NCI-H1092 treated with DMSO at 0.1 percent for 48 hours (cell line): Measurements from ENCODE around the gene UBE2V1.
"Not testable (repeated sequence)": the region's sequence is repeated elsewhere in the genome, so short reads cannot be mapped to it uniquely, and the experiment has no call there.

Experiments used
- DNase-seq: peaks from one replicate; lab custom pipeline; 2025; lab: John Stamatoyannopoulos, UW

UBE2V1 gene

DNA sequence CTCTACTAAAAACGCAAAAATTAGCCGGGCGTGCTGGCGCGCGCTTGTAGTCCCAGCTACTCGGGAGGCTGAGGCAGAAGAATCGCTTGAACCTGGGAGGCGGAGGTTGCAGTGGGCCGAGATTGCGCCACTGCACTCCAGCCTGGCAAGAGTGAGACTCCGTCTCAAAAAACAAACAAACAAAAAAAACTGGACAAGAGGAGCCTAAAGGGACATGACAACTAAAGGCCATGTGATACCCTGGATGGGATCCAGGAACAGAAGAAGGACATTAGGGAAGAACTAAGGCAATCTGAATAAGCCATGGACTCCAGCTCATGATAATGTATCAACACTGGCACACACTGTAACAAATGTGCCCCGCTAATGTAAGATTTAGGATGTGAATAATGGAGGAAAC, 24.8 kb upstream of the UBE2V1 start:
- not testable (repeated sequence) for DNase-seq

DNA sequence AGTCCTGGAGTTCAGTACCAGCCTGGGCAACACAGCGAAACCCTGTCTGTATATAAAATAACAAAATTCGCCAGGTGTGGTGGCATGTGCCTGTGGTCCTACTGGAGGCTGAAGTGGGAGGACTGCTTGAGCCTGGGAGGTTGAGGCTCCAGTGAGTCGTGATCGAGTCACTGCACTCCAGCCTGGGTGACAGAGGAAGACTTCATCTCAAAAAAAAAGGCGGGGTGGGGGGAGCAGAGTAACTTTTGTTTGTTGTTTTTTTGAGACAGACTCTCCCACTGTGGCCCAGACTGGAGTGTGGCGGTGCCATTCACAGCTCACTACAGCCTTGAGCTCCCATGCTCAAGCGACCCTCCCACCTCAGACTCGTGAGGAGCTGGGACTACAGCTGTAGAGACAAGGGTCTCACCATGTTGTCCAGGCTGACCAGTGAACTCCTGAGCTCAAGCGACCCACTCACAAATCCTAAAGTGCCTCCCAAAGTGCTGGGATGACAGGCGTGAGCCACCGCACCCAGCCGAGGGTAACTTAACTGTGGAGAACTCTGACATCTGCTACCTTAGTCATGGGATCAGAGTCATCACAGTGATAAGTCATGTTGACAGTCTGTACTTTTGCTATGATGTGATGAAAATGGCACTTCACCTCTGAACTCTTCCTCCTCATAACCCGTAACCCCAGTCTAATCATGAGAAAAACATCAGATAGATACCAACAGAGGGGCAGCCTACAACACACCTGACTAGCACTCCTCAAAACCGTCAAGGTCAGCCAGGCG, 24.1 kb upstream of the UBE2V1 start:
- DNase-seq = no peak

DNA sequence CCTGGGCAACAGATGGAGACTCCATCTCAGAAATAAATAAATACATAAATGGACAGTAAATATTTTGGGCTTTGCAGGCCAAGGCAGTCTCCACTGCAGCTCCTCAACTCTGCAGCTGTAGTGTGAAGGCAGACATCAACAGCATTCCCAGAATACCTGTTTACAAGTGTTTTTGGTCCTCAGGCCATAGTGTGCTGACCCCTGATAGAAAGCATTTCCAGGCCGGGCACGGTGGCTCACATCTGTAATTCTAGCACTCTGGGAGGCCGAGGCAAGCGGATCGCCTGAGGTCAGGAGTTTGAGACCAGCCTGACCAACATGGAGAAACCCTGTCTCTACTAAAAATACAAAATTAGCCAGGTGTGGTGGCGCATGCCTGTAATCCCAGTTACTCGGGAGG, 22.2 kb upstream of the UBE2V1 start:
- not testable (repeated sequence) for DNase-seq

DNA sequence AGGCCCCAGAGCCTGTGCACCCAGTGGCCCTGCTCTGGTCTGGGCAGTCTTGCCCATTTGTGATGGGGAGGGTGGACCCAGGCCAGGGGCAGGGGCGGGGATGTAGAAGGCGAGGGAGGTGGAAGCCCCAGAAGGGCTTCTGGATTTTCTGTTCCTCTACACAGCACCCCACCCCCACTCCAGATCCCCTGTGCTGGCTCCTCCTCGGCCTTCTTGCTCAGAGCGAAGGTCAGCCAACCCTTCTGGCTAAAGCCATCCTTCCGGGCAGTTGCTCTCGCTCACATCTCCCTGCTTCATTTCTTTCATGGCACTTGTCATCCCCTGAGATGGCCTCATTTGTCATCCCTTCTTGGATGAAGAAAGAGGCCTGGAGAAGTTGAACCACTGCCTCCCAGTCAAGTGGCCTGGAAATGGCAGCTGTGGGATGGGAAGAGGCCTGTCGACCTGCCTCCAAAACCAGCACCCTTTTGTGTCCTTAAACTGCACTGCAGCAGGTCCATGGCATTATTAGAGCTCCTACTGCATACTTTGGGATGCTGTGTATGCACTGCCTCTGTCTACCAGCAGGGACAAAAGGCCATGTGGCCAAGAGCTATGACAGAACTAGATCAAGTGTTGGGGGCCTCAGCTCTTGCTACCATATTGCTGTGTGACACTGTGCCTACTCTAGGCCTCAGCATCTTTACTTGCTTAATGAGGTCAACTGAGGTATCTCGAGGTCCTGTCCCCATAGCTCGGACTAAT, 20.7 kb upstream of the UBE2V1 start:
- DNase-seq = no peak

DNA sequence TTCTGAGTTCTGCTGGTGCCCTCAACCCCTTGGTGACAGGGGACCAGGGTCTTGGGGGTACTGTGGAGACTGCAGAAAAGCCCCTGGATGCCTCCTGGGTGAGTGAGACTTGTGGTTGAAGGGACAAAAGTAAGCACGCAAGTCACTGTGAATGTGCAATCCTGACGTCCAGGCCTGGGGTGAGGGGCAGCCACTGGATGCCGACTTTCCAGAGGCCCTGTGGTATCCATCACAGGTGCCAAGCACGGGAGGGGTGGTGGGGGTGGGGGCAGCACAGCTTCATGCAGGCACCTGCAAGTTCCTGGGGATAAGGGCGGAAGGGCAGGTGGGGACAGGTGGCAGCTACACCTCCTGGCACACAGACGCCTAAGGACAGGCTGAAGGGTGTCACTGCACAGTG, 20.1 kb upstream of the UBE2V1 start:
- no peak for DNase-seq

DNA sequence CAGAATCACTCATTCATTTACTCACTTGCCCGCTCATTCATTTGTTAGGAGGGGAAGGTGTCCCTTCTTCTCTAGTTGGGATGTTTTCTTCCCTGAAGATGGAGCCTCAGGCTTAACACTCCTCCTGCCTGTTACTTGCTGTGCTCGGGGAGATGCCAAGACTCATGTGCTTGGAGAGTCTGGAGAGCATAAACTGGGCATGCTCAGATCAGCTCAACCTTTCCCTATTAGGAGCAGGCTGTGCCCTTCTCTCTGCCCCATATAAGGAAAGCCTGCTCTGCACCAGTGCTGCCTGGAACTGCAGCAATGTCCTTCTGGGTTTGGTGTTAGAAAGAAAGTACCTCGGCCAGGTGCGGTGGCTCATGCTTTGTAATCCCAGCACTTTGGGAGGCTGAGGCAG, 18.0 kb upstream of the UBE2V1 start:
- no peak for DNase-seq

DNA sequence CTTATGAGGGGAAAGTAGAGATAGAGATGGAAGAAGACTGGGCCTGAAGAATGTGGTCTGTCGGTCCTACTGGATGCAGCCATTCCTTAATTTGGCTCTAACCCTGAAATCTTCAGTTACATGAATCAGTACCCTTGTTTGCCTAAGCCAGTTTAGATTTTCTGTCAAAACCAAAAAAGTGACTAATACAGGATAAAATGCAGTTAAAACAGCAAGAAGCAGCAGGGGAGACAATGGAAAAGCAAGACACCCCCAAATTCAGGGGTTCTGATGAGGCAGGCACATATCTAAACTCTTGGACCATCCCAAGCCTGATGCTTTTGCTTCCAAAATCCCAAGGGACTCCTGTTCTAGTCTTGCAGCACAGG, 17.4 kb upstream of the UBE2V1 start:
- no peak for DNase-seq

DNA sequence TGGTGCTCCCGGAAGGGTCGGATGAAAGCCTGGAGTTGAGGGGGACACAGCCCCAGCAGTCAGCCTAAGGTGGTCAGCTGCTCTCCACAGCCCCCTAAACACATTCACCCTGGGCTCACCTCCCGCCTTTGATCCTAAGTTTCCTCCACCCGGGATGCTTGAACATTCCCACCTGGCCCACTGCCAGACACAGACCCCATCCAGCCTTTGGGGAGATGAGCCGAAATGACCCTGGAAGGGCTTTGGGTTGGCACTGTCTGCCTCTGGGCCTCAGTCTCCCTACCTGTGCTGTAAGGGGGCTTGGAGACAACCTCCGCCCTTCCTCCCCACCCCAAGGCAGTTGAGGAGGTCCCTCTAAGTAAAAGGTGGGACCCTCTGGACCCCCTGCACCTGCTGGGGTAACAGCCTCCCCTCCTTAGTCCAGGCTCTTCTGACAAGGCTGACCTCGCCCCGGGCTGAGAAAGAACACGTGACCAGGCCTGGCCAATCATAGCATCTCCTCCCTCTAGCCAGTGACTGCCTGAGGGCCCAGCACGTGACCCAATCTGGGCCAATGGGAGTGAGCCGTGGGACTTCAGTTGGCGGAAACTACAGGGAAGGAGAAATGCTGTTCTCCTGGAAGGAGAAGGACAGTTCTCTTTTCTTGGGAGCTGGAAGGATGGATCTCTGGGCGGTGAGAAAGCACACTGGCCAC, 16.9 kb upstream of the UBE2V1 start:
- no peak for DNase-seq

DNA sequence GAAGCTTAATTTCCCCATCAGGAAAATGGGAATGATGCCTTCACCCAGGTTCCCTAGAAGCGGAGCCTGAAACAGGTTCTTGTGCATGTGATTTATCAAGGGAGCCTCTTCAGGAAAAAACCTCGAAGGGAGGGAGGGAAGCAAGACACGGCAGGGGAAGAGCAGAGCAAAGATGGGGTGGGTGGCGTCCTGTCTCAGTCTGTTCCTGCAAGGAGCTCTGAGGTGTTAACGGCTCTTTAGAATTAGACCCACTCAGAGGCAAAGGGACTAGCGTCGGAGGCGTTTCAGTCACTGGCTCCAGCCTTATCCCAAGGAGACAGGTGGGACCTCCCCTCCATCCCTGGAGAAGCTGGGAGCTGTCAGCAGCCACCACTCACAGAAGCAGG, 15.6 kb upstream of the UBE2V1 start:
- DNase-seq = no peak

DNA sequence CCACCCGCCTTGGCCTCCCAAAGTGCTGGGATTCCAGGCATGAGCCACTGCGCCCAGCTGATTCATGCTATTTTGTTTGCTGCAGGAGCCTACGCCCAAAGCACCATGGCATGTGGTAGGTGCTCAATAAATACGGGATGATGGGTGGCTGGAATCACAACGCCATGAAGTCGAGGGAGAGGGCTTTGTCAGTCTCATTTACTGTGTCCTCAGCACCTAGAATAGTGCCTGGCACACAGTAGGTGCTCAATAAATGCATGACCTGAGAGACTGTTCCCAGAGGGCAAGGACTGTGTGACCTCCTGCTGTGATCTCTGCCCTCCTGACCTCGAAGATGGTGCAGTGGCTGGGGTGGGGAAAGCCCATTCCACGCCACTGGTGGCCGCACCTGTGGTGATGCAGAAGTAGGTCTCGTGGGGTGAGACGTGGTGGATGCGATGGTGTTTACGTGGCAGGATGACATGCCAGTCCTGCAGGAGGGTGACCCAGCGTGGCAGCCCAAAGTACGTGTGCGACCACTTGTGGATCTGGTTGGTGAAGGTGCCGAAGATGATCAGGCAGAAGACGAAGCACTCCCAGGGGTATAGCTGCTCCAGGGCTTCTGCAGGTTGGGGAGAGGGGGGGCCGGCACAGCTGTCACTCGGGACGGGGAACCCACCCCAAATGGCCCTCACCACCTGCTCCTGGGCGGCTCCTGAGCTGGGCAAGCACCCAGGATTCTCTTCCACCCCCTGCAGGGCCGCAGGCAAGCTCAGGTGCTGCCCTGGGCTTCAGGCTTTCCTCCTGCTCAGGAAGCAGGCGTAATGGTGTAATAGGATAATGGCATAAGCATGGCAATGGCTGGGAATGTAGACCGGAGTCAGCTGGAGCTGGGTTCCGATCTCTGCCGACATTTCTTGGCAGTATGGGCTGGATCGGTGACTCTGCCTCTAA, 14.9 kb upstream of the UBE2V1 start:
- no peak for DNase-seq

DNA sequence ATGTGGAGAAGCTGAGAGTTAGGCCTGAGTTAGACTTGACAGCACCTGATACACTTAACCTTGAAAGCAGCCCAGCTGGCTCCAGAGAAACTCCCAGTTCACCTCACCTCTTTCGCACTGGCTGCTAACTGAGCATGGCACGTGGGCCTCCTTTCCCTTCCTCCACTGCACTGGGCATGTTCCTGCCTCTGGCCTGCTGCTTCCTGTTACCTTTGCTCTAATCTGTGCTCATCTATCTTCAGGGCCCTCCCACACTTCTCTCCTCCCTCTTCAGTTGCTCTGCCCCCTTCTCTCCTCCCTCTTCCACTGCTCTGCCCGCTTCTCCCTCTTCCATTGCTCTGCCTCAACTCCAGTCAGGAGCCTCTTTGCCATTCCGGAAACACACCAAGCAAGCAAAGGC, 13.7 kb upstream of the UBE2V1 start:
- DNase-seq = no peak

DNA sequence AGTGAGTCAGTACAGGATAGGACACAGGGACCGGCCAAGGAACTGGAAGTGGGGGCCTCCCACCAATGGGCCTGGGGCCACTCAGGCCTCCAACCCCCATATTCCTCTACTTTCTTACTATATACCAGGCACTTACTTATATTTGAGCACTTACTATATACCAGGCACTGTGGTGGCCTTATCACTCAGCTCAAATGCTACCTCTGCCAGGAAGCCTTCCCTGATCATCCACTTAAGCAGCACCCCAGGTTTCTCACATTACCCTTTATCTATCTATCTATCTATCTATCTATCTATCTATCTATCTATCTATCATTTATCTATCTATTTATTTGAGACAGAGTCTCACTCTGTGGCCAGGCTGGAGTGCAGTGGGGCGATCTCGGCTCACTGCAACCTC, 12.3 kb upstream of the UBE2V1 start:
- DNase-seq = no peak

DNA sequence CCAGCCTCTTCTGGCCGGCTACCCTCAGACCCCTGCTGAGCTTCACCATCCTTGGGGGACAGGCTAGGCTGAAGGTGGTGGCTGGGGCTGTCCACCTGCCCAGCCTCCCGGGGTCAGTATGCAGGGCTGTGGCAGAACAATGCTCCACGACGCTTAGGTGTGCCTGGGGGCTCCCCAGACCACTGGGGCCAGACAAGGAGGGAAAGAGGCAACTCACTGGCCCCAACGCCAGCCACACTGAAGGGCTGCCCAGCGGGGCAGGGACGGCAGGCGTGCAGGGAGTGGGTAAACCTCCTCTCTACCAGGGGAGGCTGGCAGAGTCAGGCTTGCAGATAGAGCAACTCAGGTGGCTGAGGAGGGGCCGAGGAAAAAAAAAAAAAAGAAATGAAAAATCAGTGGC, 11.5 kb upstream of the UBE2V1 start:
- no peak for DNase-seq

DNA sequence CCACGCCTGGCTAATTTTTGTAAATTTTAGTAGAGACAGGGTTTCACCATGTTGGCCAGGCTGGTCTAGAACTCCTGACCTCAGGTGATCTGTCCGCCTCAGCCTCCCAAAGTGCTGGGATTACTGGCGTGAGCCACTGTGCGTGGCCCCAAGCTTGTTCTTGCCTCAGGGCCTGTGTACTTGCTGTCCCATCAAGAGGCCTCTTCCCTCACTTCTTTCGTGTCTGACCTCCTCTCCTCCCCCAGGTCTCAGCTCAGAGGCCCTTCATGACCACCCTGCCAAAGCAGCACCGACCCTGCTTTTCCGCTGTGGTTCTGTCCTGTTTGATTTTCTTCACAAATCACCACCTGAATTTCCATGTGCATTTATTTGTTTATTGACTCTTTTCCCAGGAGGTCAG, 10.5 kb upstream of the UBE2V1 start:
- DNase-seq = no peak

DNA sequence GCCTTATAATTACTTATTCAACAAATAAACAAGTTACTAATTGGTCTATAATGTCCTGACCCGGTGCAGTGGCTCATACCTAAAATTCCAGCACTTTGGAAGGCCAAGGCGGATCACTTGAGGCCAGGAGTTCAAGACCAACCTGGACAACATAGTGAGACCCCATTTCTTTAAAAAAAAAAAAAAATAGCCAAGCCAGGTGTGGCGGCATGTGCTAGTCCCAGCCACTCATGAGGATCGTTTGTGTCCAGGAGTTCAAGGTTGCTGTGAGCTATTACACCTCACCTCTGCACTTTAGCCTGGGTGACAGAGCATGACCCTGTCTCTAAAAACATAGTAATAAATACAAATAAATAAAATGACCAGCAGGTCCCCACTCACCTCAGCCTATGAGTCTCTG, 9.8 kb upstream of the UBE2V1 start:
- no peak for DNase-seq

DNA sequence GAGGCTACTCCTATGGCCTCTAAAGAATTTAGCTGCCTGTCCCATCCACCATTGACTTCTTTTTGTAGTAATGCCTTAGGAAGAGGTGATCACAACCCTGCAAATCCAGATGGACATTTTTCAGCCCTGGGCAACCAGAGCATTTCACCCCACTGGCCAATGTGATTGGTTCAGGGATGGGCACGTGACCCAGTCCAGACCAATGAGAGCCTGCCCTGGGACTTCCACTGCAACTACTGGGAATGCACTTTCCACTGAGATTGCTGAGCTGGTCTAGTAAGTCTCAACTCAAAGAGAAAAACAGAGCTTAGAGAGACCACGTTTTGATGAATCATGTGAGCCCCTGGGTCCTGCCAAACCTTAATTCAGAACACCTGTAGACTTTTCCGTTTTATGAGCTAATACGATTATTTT, 8.9 kb upstream of the UBE2V1 start:
- no peak for DNase-seq

DNA sequence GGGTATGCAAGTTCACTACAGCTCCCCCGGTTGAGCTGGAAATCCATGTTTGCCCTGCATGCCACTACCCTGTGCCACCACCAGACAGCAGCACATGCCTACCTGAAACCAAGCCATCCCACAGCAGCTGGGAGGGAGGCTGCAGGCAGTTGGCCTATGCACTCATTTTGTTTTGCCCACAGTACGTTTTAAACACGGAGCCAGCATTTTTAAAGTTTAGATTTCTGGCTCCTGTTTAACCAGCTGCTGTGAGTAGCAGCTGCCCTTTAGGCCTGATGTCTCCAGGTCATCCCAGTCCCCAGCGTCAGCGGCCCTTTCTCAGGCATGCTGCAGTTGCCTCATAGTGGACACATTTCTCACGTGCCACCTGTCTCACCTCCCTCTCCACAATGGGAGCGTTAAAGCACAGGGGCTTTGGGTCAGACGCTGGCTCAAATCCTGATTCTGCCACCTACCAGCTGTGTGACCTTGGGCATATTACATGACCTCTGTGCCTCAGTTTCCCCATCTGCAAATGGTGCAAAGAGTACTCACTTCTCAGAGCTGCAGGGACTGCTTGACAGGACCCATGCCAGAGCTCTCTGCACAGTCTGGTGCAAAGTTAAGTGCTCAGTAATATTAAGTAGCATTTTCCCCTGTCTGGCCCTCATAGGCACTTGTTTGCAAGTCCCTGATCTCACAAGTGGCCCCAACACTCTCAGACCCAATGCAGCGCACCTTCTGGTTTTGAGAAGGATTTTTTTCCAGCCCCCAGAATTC, 8.2 kb upstream of the UBE2V1 start:
- peak; percentile 52 for DNase-seq

DNA sequence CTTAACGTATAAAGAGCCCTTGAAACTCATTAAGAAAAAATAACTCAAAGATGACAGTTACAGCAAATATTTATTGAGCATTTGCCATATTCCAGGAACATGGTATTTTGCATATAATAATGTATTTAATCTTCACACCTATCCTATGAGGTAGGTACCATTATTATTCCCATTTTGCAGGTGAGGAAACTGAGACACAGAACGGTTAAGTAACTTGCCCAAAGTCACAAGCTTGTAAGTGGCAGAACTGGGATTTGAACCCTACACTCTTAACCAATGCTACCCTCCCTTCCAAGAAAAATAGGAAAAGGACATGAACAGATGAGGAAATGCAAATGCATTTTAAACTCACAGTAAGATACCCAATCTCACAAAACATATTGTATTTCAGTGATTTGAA, 5.3 kb upstream of the UBE2V1 start:
- no peak for DNase-seq

DNA sequence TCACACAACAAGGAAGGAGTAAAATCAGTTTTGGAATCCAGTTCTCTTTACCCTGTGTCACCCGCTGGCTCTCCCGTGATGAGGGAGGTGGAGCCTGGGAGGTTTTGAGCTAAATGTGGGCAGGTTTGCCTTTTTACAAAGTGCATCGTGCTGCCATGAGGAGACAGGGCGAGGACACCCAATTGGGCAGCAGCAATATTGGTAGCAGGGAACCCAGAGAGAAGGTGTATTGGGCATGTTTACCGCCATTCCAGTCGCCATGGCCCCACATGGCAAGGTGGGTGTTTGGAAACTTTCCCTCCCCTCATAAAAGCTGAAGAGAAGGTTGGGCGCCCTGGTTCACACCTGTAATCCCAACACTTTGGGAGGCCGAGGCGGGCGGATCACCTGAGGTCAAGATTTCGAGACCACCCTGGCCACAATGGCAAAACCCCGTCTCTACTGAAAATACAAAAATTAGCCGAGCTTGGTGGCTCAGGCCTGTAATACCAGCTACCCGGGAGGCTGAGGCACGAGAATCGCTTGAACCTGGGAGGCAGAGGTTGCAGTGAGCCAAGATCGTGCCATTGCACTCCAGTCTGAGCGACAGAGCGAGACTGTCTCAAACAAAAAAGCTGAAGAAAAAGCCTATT, 3.5 kb upstream of the UBE2V1 start:
- DNase-seq = no peak

DNA sequence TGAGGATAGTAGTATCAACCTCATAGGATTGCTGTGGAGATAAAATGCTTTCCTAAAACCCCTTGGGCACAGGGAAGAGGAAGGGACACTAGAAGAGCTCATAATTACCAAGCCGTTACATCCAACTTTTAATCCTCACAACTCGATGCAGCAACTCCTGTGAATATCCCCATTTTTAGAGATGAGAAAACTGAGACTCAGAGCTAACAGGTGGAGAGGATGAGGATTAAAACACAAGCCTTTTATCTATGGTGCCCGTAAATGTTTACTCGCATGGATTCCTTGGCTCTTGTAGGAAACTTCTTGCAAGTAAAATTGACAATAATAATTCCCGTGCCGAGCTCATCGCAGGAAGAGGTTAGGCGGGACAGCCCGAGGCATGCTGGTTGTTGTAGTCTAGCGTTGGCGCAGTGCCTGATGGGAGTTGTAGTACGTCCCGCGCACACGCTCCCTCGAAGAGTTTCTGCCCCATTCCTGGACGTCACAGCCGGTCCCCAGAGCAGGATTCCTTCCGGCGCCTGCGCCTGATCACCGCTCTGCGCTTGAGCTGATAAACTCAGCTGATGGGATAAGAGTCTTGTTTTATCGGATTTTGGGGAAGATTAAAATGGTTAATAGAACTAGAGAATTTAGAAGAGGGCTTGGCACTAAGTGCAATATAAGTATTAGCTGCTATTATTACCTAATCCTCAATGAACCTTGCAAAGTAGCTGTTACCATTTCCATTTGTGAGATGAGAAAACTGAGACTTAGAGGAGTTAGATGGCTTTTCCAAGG, 2.8 kb upstream of the UBE2V1 start:
- peak; percentile 74 for DNase-seq
